HG03064 (cell line): ENCODE data around the gene USP35.
"Not testable (repeated sequence)": the region's sequence is repeated elsewhere in the genome, so short reads cannot be mapped to it uniquely, and the experiment has no call there.

Experiments used
- ATAC-seq: cut with Tn5 transposase; IDR thresholded peaks from one replicate; pipeline ENCODE4 v1.9.1; 2021; ENCODE audit warnings: low read depth; ENCODE audit not compliant: unreplicated experiment

Gene USP35

DNA sequence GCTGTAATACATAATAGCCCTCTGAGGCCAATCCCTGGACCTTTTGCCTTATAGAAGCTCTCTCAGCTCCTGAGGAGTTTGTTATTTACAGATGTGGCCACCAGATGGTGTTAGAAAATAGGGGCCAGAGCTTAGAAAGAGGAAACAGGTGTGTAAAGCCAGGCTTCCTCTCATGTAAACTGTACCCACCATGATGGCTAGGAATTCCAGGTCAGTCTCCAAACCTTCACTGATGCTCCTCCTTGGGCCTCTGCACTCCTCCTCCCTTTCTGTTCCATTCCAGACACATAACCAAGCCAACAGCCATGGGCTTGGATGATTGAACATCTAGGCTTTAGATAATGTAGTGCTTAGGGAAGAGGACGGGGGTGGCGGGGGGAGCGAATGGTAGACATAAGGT, 39.7 kb downstream of the USP35 start:
- ATAC-seq, result peak; percentile 52

- ATAC-seq, result no peak
Observed at GRCh38 chr11:78229106-78229505, 40.4 kb downstream of the USP35 start.

- ATAC-seq, result no peak
Observed at GRCh38 chr11:78230161-78230877, 41.6 kb downstream of the USP35 start.

DNA sequence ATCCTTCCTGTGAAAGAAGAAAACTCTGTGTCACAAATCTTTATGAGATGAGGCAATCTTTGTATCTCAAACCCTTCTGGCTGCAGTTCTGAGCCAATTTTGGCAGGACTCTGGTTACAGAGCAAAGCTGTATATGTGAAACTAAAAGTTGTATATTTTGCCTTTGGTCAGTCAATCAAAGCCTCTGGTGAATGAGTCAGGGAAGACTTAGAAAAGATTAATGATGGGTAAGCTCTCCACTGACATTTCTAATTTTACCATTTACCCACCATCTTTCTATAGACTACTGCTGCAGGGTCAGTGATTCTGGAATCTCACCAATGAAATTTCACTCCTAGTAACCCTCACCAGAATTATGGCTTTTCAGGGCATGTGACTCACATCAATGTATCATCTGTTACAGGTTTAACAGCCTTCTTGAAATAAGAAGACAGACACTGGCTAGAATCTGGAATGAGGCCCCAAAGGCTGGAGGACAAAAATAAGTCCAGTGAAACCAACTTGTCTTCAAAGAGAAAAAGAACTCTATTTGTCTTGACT, 43.3 kb downstream of the USP35 start:
- ATAC-seq, result no peak

- ATAC-seq, result not testable (repeated sequence)
Observed at GRCh38 chr11:78233046-78233445, 44.3 kb downstream of the USP35 start.

DNA sequence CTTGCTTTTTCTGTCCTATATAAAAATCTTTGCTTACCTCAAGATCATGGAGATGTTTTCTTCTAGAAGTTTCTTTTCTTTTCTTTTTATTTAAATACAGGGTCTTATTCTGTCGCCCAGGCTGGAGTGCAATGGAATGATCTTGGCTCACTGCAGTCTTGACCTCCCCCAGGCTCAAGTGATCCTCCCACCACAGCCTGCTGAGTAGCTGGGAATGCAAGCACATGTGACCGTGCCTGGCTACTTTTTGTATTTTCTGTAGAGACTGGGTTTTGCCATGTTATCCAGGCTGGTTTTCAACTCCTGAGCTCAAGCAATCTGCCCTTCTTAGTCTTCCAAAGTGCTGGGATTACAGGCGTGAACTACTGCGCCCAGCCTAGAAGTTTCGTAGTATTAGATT, 45.3 kb downstream of the USP35 start:
- no peak for ATAC-seq

DNA sequence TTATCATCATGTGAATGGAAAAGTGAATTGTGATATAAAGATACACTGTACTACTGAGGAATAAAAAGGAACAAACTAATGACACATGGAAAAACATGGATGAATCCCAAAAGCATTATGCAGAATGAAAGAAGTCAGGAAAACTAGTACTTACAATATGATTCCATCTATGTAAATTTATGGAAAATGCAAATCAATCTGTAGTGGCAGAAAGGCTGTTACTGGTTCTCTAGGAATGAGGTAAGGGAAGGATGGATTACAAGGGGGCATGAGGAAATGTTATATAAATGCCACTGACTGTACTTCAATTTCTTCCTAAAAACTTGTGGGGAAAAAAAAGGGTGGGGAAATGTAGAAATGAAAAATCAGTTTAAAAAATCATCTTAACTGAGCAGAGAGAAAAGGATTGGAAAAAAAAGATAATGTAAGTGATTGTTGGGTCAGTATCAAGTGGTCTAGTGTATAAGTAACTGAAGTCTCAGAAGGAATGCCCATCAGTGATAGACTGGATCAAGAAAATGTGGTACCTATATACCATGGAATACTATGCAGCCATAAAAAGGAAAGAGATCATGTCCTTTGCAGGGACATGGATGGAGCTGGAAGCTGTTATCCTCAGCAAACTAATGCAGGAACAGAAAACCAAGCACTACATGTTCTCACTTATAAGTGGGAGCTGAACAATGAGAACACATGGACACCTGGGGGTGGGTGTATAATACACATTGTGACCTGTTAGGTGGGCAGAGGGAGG, 48.8 kb downstream of the USP35 start:
- ATAC-seq, result no peak

DNA sequence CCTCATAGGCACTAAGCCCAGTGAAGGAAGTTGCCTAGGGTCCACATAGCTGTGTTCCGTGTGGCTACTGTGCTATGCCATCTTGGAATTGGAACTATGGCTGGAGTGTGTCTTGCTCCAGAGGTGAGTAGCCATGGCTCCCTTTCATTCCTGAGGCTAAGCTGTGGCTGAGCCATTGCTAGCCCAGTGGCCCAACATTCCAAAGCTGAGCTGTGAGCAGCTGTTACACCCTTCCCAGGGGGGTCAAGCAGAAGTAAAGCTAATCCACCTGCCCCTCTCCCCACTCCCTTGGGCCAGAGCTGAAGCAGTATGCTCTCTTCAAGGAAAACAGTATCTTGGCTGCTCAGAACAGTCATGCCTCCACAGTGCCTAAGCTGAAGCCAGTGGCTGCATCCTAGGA, 51.1 kb downstream of the USP35 start:
- no peak for ATAC-seq

- ATAC-seq, result no peak
Observed at GRCh38 chr11:78241475-78241874, 52.8 kb downstream of the USP35 start.

GRCh38 chr11:78244080-78244479, 55.4 kb downstream of the USP35 start:
- no peak for ATAC-seq

- ATAC-seq, result no peak
Observed at GRCh38 chr11:78244546-78245255, 56.0 kb downstream of the USP35 start.

DNA sequence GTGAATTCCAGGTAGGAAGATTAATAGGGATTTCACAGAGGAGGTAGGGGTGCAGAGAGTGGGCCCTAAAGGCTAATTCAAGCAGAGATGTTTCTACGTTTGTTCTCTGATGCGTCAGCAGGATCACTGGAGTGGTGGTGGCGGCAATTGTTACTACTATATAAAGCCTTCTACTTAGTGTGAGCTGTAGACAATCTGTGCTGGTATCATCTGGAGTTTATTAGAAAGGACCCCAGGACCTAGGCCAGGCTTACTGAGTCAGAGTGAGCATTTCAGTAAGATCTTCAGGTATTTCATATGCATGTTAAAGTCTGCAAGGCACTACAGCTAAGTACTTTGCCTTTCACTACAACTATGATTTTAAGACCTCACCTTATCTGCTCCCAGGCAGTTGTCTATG, 59.5 kb downstream of the USP35 start:
- no peak for ATAC-seq

DNA sequence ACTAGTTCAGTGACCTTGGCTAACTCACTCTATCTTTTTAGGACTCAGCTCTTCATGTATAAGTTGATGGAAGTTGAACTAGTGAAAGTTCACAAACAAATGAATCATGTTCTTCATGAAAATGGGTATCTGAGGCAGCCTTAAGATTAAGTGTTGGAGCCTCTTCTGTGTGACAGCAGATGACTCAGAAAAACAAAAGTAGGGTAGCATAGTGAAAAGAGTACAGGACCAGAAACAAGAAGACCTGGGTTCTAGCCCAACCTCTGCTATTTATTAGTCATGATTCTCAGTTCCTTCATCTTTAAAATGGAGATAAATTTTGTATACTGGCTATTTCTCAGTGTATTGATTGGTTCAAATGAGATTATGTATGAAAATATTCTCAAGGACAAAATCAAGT, 60.2 kb downstream of the USP35 start:
- no peak for ATAC-seq

- no peak for ATAC-seq
Observed at GRCh38 chr11:78250099-78250498, 61.4 kb downstream of the USP35 start.

DNA sequence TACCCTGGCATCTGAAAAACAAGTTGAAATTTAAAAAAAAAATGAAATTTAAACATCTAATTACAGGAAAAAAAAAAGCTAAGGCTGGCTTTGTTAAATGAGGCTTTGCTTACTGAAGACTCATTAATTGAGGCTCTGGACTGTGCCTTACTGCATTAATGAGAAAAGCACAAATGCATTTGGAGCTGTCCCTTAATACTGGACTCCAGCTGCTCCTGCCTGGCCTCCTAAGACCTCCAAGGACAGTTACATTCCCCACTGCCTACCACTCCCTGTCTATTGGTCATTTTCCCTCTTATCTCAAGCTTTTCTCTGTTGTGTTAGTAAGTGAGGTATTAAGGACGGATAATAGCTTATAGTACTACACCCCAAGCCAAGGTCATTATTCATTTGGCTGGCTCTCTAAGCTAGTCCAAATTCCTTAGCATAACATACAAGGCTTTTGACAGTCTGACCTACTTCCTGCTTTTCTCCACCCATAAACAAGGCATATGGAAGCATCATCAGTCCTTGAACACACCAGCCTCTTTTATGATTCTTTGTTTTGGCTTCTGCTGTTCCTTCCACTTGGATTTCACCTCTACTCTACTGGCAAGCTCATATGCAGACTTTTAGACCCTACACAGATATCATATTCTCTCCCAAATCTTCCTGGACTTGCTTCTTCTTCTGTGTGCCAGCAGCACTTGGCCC, 62.5 kb downstream of the USP35 start:
- no peak for ATAC-seq

- ATAC-seq, result no peak
Observed at GRCh38 chr11:78253797-78254196, 65.1 kb downstream of the USP35 start.

- ATAC-seq, result no peak
Observed at GRCh38 chr11:78254268-78254667, 65.5 kb downstream of the USP35 start.

DNA sequence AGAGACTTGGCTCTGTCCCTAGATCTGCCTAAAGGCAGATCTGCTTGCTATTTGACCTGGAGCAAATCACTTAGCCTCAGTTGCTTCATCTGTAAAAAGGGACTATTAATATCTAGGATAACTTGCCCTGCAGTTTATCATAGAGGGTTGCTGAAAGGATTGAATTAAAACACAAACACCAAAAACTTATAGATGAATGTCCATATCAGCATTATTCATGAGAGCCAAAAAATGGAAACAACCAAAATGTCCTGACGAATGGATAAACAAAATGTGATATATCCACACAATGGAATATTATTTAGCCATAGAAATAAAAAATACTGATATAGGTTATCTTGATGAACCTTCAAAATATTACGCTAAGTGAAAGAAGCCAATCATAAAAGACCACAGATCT, 67.2 kb downstream of the USP35 start:
- ATAC-seq, result no peak

GRCh38 chr11:78256962-78257361, 68.2 kb downstream of the USP35 start:
- ATAC-seq, result no peak

DNA sequence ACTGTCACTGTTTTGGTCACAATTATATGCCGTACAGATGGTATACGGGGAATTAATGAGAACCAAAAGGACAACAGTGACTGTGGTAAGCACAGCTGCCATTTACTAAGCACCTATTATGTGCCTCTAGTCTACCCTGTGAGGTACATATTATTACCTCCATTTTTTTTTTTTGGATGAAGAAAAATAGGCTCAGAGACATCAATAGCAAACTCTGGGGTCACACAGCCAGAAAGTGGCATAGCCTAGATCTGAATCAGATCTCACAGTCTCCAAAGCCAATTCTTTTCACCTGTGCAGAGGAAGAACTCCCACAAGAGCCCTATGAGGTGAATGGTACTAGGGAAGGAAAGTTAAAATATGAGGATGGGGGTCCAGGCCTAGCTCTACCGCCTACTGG, 68.9 kb downstream of the USP35 start:
- ATAC-seq, result no peak
